Gastrocnemius medialis (tissue), 4 donors: ENCODE results near the gene KCNQ5. TPM values are rescaled to one million over a fixed set of nuclear protein-coding genes. Genes with fewer than 3 reads are reported as not detected.

Experiments used
- ATAC-seq, 2 donors: fragments of 150-250 bp; one replicate each; pipeline ENCODE4 v1.9.1; 2016
- DNase-seq, 2 donors: peaks; one replicate each; pipeline ENCODE4 v3.0.0-alpha.2; 2019
- H3K27ac ChIP-seq, 4 donors: fragments of 200-600 bp; sonication (generic); 1 replicate in 1 of 4; 2 replicates in 3 of 4; pipeline ENCODE4 v1.5.1; 2016 to 2018; ENCODE audit warnings: mild to moderate bottlenecking in 2 of 4, moderate library complexity in 1 of 4
- H3K27me3 ChIP-seq, 3 donors: fragments of 200-600 bp; sonication (generic) in 2 of 3; 1 replicate in 1 of 3; 2 replicates in 2 of 3; pipeline versions ENCODE4 v1.5.1 to v1.6.0; 2016 to 2019; ENCODE audit warnings: mild to moderate bottlenecking in 1 of 3, moderate library complexity in 1 of 3
- H3K36me3 ChIP-seq, 2 donors: fragments of 200-600 bp; sonication (generic) in 1 of 2; one replicate each; pipeline ENCODE4 v1.5.1; 2017 to 2018
- H3K4me1 ChIP-seq, 2 donors: fragments of 200-600 bp; sonication (generic) in 1 of 2; one replicate each; pipeline ENCODE4 v1.5.1; 2016 to 2017; ENCODE audit warnings: mild to moderate bottlenecking in 2 of 2
- H3K4me3 ChIP-seq, 4 donors: fragments of 200-600 bp; sonication (generic) in 3 of 4; 1 replicate in 1 of 4; 2 replicates in 3 of 4; pipeline ENCODE4 v1.5.1; 2016 to 2019; ENCODE audit warnings: mild to moderate bottlenecking in 2 of 4
- H3K9me3 ChIP-seq, 3 donors: fragments of 200-600 bp; sonication (generic) in 2 of 3; 1 replicate in 1 of 3; 2 replicates in 2 of 3; pipeline ENCODE4 v1.5.1; 2016 to 2019
- POLR2A ChIP-seq, 2 donors: fragments of 450-650 bp; IDR thresholded peaks; one replicate each; pipeline ENCODE4 v1.6.1; 2017; ENCODE audit warnings: antibody characterized with exemption in 2 of 2, mild to moderate bottlenecking in 2 of 2, moderate library complexity in 2 of 2
- in situ Hi-C, 4 donors: fragments of 200-750 bp; cut with MboI; loops; one replicate each; pipeline versions ENCODE4 v1.15.0 to v1.8.0; 2017; ENCODE audit warnings: low sequenced_read_pairs in 4 of 4
- intact Hi-C: fragments of 100-400 bp; cut with DNase I; formaldehyde crosslinking; loops from one replicate; pipeline ENCODE4 v1.15.1; 2023; ENCODE audit warnings: low total_unique reads
- total RNA-seq, 4 donors: library from RNA; depleted of rRNA; stranded (reverse); fragments of >200 nt; gene quantifications; one replicate each; pipeline versions ENCODE4 v1.1.0 to v1.2.3, GENCODE V29; 2016
- TF ChIP-seq, protein P1 (sequence below), 5 experiments: fragments of 450-650 bp in 3 of 5; fragments of 200-600 bp in 2 of 5; sonication (generic) in 2 of 5; IDR thresholded peaks in 4 of 5; conservative IDR thresholded peaks in 1 of 5; 1 replicate in 4 of 5; 2 replicates in 1 of 5; pipeline ENCODE4 v1.5.1; 2016 to 2019; ENCODE audit warnings: antibody characterized with exemption in 5 of 5, mild to moderate bottlenecking in 3 of 5, moderate library complexity in 3 of 5

The KCNQ5 gene
- total RNA-seq, 4 donors from 2014 or later = 5.3 to 19.3 (median 15.1) TPM

- H3K27ac ChIP-seq = no peak overlapping the region
- no peaks in the 10 kb centered on the region for H3K9me3 ChIP-seq
- DNase-seq = no peak
- no peaks in the 10 kb centered on the region for H3K27me3 ChIP-seq
- H3K4me3 ChIP-seq = no peak overlapping the region
- H3K36me3 ChIP-seq = no peaks in the 10 kb centered on the region
- ATAC-seq = no peak
- in situ Hi-C loops = no loop called here
- no peak for TF ChIP-seq POLR2A (IDR thresholded peaks at IDR 0.05)
- intact Hi-C loops = no loop called here
- peaks cover 0 to 14% of the 10 kb centered on the region in 2 donors for H3K4me1 ChIP-seq
These were observed 295.0 kb downstream of the KCNQ5 start for GRCh38 chr6:72916906-72917305.

DNA sequence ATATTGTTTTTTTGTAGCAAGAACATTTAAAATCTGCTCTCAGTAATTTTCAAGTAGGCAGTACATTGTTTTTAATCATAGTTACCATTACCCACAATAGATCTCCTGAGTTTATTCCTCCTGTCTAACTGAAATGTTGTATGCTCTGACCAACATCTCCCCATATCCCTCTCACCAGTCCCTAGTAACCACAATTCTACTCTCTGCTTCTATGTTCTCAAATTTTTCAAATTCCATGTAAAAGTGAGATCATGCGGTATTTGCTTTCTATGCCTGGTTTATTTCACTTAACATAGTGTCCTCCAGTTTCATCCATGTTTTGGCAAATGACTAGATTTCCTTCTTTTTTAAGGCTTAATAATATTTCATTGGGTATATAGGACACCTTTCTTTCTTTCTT is 300.5 kb downstream of the KCNQ5 start:
- Histone ChIP-seq H3K4me1 (peaks cover 0 to 6% of the 10 kb centered on the region in 2 donors), H3K4me3 (no peak overlapping the region), H3K27me3 (no peaks in the 10 kb centered on the region), H3K27ac (no peak overlapping the region), H3K36me3 (no peaks in the 10 kb centered on the region), H3K9me3 (no peaks in the 10 kb centered on the region)
- DNase-seq (no peak), ATAC-seq (no peak)
- intact Hi-C loops (no loop called here), in situ Hi-C loops (no loop called here)
- TF ChIP-seq, protein P1, sequence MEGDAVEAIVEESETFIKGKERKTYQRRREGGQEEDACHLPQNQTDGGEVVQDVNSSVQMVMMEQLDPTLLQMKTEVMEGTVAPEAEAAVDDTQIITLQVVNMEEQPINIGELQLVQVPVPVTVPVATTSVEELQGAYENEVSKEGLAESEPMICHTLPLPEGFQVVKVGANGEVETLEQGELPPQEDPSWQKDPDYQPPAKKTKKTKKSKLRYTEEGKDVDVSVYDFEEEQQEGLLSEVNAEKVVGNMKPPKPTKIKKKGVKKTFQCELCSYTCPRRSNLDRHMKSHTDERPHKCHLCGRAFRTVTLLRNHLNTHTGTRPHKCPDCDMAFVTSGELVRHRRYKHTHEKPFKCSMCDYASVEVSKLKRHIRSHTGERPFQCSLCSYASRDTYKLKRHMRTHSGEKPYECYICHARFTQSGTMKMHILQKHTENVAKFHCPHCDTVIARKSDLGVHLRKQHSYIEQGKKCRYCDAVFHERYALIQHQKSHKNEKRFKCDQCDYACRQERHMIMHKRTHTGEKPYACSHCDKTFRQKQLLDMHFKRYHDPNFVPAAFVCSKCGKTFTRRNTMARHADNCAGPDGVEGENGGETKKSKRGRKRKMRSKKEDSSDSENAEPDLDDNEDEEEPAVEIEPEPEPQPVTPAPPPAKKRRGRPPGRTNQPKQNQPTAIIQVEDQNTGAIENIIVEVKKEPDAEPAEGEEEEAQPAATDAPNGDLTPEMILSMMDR (IDR thresholded peaks at IDR 0.05 in 4 of 5, conservative IDR thresholded peaks at IDR 0.05 in 1 of 5) = no peak

- no peak for DNase-seq
- no peaks in the 10 kb centered on the region for H3K27me3 ChIP-seq
- no peaks in the 10 kb centered on the region for H3K9me3 ChIP-seq
- peaks cover 0 to 6% of the 10 kb centered on the region in 2 donors for H3K4me1 ChIP-seq
- H3K27ac ChIP-seq = no peak overlapping the region
- H3K4me3 ChIP-seq = no peak overlapping the region
- intact Hi-C loops = no loop called here
- H3K36me3 ChIP-seq = no peaks in the 10 kb centered on the region
- ATAC-seq = no peak
- in situ Hi-C loops = no loop called here
- TF ChIP-seq POLR2A (IDR thresholded peaks at IDR 0.05) = no peak
- TF ChIP-seq, protein P1 (IDR thresholded peaks at IDR 0.05 in 4 of 5, conservative IDR thresholded peaks at IDR 0.05 in 1 of 5) = no peak
These were observed 303.3 kb downstream of the KCNQ5 start for GRCh38 chr6:72925136-72925535.

DNA sequence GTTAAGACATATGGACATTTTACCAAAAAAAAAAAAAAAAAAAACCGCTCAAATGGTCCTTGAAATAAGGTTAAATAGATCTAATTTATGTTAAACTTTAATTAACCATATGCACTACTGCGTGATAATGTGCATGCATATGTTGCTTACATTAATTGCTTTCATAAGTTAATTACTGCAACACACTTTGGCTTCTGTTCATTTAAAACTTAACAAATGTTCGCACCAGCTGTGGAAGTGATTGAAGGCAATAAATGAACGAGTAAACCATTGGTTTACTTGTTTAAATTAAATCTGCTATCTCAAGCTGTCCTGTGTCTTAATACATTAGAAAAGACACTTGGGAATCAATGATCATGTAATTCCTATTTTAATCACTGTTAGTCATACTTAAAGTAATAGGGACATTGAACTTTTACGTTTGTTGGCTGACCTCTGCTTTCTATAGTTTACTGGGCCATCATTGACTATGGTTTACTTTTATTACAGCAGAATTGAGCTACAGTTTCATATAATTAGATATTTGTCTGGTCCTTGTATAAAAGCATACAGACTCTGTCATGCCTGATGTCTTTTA is 308.8 kb downstream of the KCNQ5 start:
- DNase-seq = no peak
- ATAC-seq = no peak
- in situ Hi-C loops = no loop called here
- intact Hi-C loops = no loop called here
- H3K27ac ChIP-seq = no peak overlapping the region
- H3K27me3 ChIP-seq = no peaks in the 10 kb centered on the region
- H3K36me3 ChIP-seq = no peaks in the 10 kb centered on the region
- peaks cover 0 to 6% of the 10 kb centered on the region in 2 donors for H3K4me1 ChIP-seq
- TF ChIP-seq, protein P1 (IDR thresholded peaks at IDR 0.05 in 4 of 5, conservative IDR thresholded peaks at IDR 0.05 in 1 of 5) = no peak
- no peak for TF ChIP-seq POLR2A (IDR thresholded peaks at IDR 0.05)
- no peaks in the 10 kb centered on the region for H3K9me3 ChIP-seq
- H3K4me3 ChIP-seq = no peak overlapping the region

GRCh38 chr6:72931325-72931887 is 309.5 kb downstream of the KCNQ5 start:
- no peak overlapping the region for H3K27ac ChIP-seq
- in situ Hi-C loops (no loop called here), intact Hi-C loops (no loop called here)
- DNase-seq = no peak
- H3K36me3 ChIP-seq = no peaks in the 10 kb centered on the region
- no peaks in the 10 kb centered on the region for H3K9me3 ChIP-seq
- TF ChIP-seq, protein P1 (IDR thresholded peaks at IDR 0.05 in 4 of 5, conservative IDR thresholded peaks at IDR 0.05 in 1 of 5) = no peak
- TF ChIP-seq POLR2A (IDR thresholded peaks at IDR 0.05) = no peak
- no peak for ATAC-seq
- H3K4me3 ChIP-seq = no peak overlapping the region
- no peaks in the 10 kb centered on the region for H3K27me3 ChIP-seq
- no peaks in the 10 kb centered on the region for H3K4me1 ChIP-seq
